ENCODE measurements around the gene PAFAH2. TPM values are rescaled to one million over a fixed set of nuclear protein-coding genes. Genes with fewer than 3 reads are reported as not detected.

Gene PAFAH2
- total RNA-seq, 1 experiment from 2014 or later, result 12.4 TPM

- Histone ChIP-seq H3K4me2 (ENCODE audit: insufficient read depth, insufficient read length, low read length) (no peak overlapping the region), H2BK5ac (ENCODE audit: insufficient read length, low read length) (no peak overlapping the region), H3K4ac (ENCODE audit: low read depth, low read length) (no peak overlapping the region), H2BK15ac (ENCODE audit: low read depth, low read length) (no peak overlapping the region), H3K14ac (ENCODE audit: insufficient read depth, low read length) (no peak overlapping the region), H3K23me2 (ENCODE audit: insufficient read length, low read depth, low read length, poor library complexity, severe bottlenecking) (no peaks in the 10 kb centered on the region), H4K8ac (replicated peaks; ENCODE audit: insufficient read length, low read depth, low read length) (no peak overlapping the region), H3K56ac (ENCODE audit: insufficient read length, low read depth, low read length) (no peak overlapping the region), H2BK12ac (ENCODE audit: insufficient read length, low read depth, low read length) (no peak overlapping the region), H2BK20ac (ENCODE audit: low read depth, low read length, poor library complexity, severe bottlenecking) (no peak overlapping the region), H3K79me2 (ENCODE audit: insufficient read depth, low read length) (no peaks in the 10 kb centered on the region), H4K20me1 (ENCODE audit: control insufficient read depth, insufficient read depth, insufficient read length) (no peaks in the 10 kb centered on the region), H3T11ph (ENCODE audit: low read length) (no peak overlapping the region), H3K18ac (ENCODE audit: insufficient read length, low read depth, low read length) (no peak overlapping the region), H3K9me3 (ENCODE audit: control insufficient read depth, low read depth, low read length) (no peaks in the 10 kb centered on the region), H3K79me1 (ENCODE audit: insufficient read depth, low read depth, low read length, poor library complexity, severe bottlenecking) (no peaks in the 10 kb centered on the region), H3K4me1 (ENCODE audit: insufficient read depth, low read length) (no peaks in the 10 kb centered on the region; the same call in 1 of the 2 replicates), H3K27ac (ENCODE audit: insufficient read length, low read depth, low read length) (no peak overlapping the region), H3K27me3 (ENCODE audit: insufficient read depth, low read length) (no peaks in the 10 kb centered on the region), H3K9ac (ENCODE audit: extremely low read depth, insufficient read length, low read length) (no peak overlapping the region), H4K5ac (ENCODE audit: insufficient read length, low read depth, low read length) (no peak overlapping the region), H2BK120ac (ENCODE audit: low read depth, low read length, poor library complexity, severe bottlenecking) (no peak overlapping the region), H2AFZ (ENCODE audit: low read length) (no peak overlapping the region), H4K91ac (ENCODE audit: insufficient read length, low read depth, low read length) (no peak overlapping the region), H2AK5ac (ENCODE audit: insufficient read length, low read length) (no peak overlapping the region), H3K23ac (ENCODE audit: insufficient read length, low read depth, low read length) (no peak overlapping the region)
- no peak for DNase-seq
- Mint-ChIP-seq H3K36me3 (ENCODE audit: insufficient read depth in 1 of 3, low read depth in 3 of 3) (peaks cover 0 to 3% (median 0%) of the 10 kb centered on the region in 3 experiments; a peak in 1 of 7 replicates), H3K4me1 (peaks cover 8 to 12% of the 10 kb centered on the region in 2 experiments), H3K27me3 (ENCODE audit: low read depth) (peaks cover 3% of the 10 kb centered on the region; the same call in 1 of the 2 replicates), H3K4me3 (no peak overlapping the region), H3K9me3 (no peaks in the 10 kb centered on the region), H3K27ac (no peak overlapping the region)
- whole genome bisulfite sequencing (ENCODE audit: extremely low coverage, insufficient read length, low lambda C conversion rate), result no CpG with 5 or more reads among the region's 4 CpGs
- TF ChIP-seq CTCF (conservative IDR thresholded peaks at IDR 0.05), result no peak
Measured at GRCh38 chr1:25952841-25953401, 44.9 kb downstream of the PAFAH2 start.

Measured in H9 (cell line).